Uterus (tissue), 2 donors: ENCODE results near the gene RUBCNL.

Experiments
- CTCF ChIP-seq, 4 experiments: fragments of 200-600 bp in 2 of 4; fragments of 450-650 bp in 2 of 4; sonication (generic) in 2 of 4; IDR thresholded peaks; one replicate each; pipeline ENCODE4 v1.5.1; 2016 to 2019; ENCODE audit warnings: antibody characterized with exemption in 4 of 4, mild to moderate bottlenecking in 2 of 4, moderate library complexity in 1 of 4
- POLR2A ChIP-seq, 2 donors: fragments of 450-650 bp; IDR thresholded peaks; one replicate each; pipeline ENCODE4 v1.6.1; 2016; ENCODE audit warnings: antibody characterized with exemption in 2 of 2, mild to moderate bottlenecking in 1 of 2, moderate library complexity in 1 of 2

- no peak for TF ChIP-seq CTCF (IDR thresholded peaks at IDR 0.05)
- TF ChIP-seq POLR2A (IDR thresholded peaks at IDR 0.05) = no peak
Measured at GRCh38 chr13:46355901-46356590, 31.0 kb downstream of the RUBCNL start.
